ENCODE data around the gene LAGE3. TPM values are rescaled to one million over a fixed set of nuclear protein-coding genes. Genes with fewer than 3 reads are reported as not detected.

LAGE3 gene
- total RNA-seq, 1 donor from 2014 or later, result 15.3 TPM

DNA sequence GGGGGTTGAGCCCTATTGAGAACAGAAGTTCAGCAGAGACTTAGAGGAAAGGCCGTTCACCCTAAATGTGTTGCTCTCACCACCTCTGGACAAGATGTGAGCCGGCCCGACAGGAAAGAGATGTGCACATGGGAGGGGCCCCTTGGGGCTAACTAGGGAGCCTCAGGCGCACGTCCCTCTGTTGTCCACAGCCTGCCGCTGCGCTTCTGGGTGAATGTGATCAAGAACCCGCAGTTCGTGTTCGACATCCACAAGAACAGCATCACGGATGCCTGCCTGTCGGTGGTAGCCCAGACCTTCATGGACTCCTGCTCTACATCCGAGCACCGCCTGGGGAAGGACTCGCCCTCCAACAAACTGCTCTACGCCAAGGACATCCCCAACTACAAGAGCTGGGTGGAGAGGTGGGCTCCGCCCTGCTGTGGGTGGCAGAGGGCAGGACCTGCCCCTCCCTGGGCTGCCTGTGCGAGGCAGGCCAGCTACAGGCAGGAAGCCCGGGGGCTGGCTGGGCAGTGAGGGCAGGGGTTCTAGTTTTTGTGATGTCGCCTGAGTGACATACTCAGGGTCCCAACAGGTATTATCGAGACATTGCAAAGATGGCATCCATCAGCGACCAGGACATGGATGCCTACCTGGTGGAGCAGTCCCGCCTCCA, 8.0 kb downstream of the LAGE3 start:
- Mint-ChIP-seq H3K4me1 (no peaks in the 10 kb centered on the region), H3K27me3 (ENCODE audit: low read depth) (no peaks in the 10 kb centered on the region), H3K27ac (no peak overlapping the region), H3K36me3 (peaks cover 12% of the 10 kb centered on the region), H3K4me3 (no peak overlapping the region), H3K9me3 (peaks cover 12% of the 10 kb centered on the region)
- TF ChIP-seq, protein P1, sequence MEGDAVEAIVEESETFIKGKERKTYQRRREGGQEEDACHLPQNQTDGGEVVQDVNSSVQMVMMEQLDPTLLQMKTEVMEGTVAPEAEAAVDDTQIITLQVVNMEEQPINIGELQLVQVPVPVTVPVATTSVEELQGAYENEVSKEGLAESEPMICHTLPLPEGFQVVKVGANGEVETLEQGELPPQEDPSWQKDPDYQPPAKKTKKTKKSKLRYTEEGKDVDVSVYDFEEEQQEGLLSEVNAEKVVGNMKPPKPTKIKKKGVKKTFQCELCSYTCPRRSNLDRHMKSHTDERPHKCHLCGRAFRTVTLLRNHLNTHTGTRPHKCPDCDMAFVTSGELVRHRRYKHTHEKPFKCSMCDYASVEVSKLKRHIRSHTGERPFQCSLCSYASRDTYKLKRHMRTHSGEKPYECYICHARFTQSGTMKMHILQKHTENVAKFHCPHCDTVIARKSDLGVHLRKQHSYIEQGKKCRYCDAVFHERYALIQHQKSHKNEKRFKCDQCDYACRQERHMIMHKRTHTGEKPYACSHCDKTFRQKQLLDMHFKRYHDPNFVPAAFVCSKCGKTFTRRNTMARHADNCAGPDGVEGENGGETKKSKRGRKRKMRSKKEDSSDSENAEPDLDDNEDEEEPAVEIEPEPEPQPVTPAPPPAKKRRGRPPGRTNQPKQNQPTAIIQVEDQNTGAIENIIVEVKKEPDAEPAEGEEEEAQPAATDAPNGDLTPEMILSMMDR (IDR thresholded peaks at IDR 0.05; ENCODE audit: unreplicated experiment), result no peak
- DNase-seq (ENCODE audit: low spot score in 2 of 2, unreplicated experiment in 2 of 2), result no peak

- Mint-ChIP-seq H3K27me3 (ENCODE audit: low read depth) (no peaks in the 10 kb centered on the region), H3K9me3 (peaks cover 9% of the 10 kb centered on the region), H3K27ac (no peak overlapping the region), H3K36me3 (peaks cover 9% of the 10 kb centered on the region), H3K4me1 (no peaks in the 10 kb centered on the region), H3K4me3 (no peak overlapping the region)
- TF ChIP-seq, protein P1 (IDR thresholded peaks at IDR 0.05; ENCODE audit: unreplicated experiment), result no peak
- no peak for DNase-seq (ENCODE audit: low spot score in 2 of 2, unreplicated experiment in 2 of 2)
Measured at GRCh38 chrX:154470434-154470833, 8.6 kb downstream of the LAGE3 start.

- Mint-ChIP-seq H3K9me3 (peaks cover 7% of the 10 kb centered on the region), H3K4me3 (no peak overlapping the region), H3K27me3 (ENCODE audit: low read depth) (no peaks in the 10 kb centered on the region), H3K36me3 (peaks cover 7% of the 10 kb centered on the region), H3K4me1 (no peaks in the 10 kb centered on the region), H3K27ac (no peak overlapping the region)
- TF ChIP-seq, protein P1 (IDR thresholded peaks at IDR 0.05; ENCODE audit: unreplicated experiment), result no peak
- no peak for DNase-seq (ENCODE audit: low spot score in 2 of 2, unreplicated experiment in 2 of 2)
Measured at GRCh38 chrX:154469880-154470279, 9.2 kb downstream of the LAGE3 start.

- DNase-seq (ENCODE audit: low spot score in 2 of 2, unreplicated experiment in 2 of 2), result no peak
- Mint-ChIP-seq H3K36me3 (peaks cover 7% of the 10 kb centered on the region), H3K4me1 (no peaks in the 10 kb centered on the region), H3K27me3 (ENCODE audit: low read depth) (no peaks in the 10 kb centered on the region), H3K9me3 (peaks cover 7% of the 10 kb centered on the region), H3K27ac (no peak overlapping the region), H3K4me3 (no peak overlapping the region)
- TF ChIP-seq, protein P1 (IDR thresholded peaks at IDR 0.05; ENCODE audit: unreplicated experiment), result no peak
Measured at GRCh38 chrX:154469114-154469513, 10.0 kb downstream of the LAGE3 start.

DNA sequence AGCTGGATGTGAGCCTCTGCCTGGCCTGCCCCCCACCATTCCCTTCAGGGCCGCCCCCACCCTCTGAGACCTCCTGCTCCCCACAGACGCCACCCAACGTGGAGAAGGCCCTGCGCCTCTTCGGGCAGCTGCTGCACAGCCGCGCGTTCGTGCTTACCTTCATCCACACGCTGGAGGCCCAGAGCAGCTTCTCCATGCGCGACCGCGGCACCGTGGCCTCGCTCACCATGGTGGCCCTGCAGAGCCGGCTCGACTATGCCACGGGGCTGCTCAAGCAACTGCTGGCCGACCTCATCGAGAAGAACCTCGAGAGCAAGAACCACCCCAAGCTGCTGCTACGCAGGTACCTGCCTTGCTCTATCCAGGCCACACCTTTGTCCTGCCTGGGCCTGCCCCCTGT, 10.9 kb downstream of the LAGE3 start:
- H3K9me3 Mint-ChIP-seq, result peaks cover under 1% of the 10 kb centered on the region
- H3K4me3 Mint-ChIP-seq, result no peak overlapping the region
- H3K27me3 Mint-ChIP-seq (ENCODE audit: low read depth), result no peaks in the 10 kb centered on the region
- no peak overlapping the region for H3K27ac Mint-ChIP-seq
- no peak for DNase-seq (ENCODE audit: low spot score in 2 of 2, unreplicated experiment in 2 of 2)
- TF ChIP-seq, protein P1 (IDR thresholded peaks at IDR 0.05; ENCODE audit: unreplicated experiment), result no peak
- H3K4me1 Mint-ChIP-seq, result no peaks in the 10 kb centered on the region
- H3K36me3 Mint-ChIP-seq, result peaks cover under 1% of the 10 kb centered on the region

Measured in mesothelial cell of epicardium (in vitro differentiated cells).